ENCODE data around the gene TAF5L.
"Not testable (repeated sequence)": the region's sequence is repeated elsewhere in the genome, so short reads cannot be mapped to it uniquely, and the experiment has no call there.

DNA sequence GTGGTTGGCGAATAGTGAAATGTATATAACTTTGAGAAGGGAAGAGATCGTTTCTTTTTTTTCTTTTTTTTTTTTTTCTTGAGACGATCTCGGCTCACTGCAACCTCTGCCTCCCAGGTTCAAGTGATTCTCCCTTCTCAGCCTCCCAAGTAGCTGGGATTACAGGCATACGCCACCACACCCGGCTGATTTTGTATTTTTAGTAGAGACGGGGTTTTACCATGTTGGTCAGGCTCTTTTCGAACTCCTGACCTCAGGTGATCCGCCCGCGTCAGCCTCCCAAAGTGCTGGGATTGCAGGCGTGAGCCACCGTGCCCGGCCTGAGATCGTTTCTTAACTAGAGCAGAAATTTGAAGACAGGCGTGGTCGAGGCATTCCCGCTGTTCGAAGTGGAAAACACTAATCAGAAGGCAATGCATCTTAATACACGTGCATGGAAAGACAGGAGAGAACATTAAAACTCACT, 66.6 kb downstream of the TAF5L start:
- not testable (repeated sequence) for TF ChIP-seq EZH2 (IDR thresholded peaks at IDR 0.05; ENCODE audit: insufficient read depth, poor library complexity, severe bottlenecking); EZH2phosphoT487 (IDR thresholded peaks at IDR 0.05; ENCODE audit: insufficient read depth, low read depth)
